LNCAP (cell line): ENCODE measurements around the gene ZBTB16.

Experiments used
- CTCF ChIP-seq: fragments of 450-650 bp; IDR thresholded peaks from 2 replicates; pipeline ENCODE4 v1.5.1; 2017; ENCODE audit warnings: mild to moderate bottlenecking

Gene ZBTB16

GRCh38 chr11:114256967-114257286 is 197.4 kb downstream of the ZBTB16 start:
- TF ChIP-seq CTCF, result no peak

GRCh38 chr11:114257621-114258558 is 198.4 kb downstream of the ZBTB16 start:
- no peak; the same call in 1 of the 2 replicates for TF ChIP-seq CTCF

- TF ChIP-seq CTCF, result no peak
These were observed 199.2 kb downstream of the ZBTB16 start for GRCh38 chr11:114258696-114259095.

DNA sequence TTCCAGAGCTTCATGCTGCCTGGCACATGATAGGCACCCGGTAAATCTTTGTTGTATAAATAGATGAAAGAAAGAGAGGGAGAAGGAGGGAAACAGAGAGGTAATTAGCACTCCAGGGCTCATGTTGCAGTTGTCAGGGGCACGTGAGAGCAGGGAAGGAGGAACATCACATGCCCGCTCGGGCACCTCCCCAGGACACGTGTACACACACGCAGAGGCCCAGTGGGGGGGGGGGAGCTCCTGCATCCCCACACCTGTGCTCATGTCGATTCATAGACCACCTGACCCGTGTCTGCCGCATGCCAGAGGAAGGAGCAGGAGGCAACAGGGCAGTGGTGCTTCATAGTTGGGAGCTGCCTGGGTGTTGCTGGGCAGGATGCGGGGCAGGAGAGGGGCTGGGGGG is 199.6 kb downstream of the ZBTB16 start:
- no peak for TF ChIP-seq CTCF

DNA sequence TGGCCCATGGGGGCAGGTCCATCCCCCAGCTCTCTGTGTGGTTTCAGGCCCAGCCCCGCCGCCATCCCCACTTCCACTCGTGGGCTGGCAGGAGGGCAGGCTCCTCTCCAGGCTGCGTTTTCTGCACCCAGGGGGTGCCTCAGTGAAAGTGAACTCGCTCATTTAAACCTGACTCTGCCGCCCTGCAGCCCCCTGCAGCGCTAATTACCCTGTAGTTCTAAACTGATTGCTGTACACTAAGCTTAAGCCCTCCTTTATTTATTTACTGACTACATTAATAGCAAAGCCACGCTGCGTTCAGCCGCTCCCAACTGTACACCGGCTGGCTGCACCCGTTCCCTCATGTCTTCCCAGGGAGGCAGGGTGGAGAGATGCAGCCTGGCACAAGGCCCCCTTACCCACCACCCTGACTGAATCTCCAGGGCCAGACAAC is 200.1 kb downstream of the ZBTB16 start:
- no peak for TF ChIP-seq CTCF

- TF ChIP-seq CTCF, result no peak
These were observed 200.6 kb downstream of the ZBTB16 start for GRCh38 chr11:114260077-114260476.

DNA sequence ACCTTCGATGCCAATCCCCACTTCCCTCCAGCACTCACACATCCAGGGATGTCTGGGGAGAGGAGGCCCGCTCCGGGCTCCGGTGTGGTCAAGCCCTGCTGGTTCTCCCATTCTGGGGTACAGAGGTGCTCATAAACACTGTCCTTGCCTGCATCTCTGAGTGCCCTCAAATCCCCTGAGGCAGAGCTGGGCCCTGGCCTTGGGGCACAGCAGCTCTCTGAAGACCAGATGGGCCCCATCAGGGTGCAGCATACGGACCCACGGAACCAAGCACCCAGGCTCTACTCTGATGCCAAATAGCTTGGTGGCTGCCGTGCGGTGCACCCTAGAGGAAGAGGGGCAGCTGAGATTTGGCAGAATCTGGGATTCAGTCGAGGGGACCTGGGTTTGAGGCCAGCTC is 201.0 kb downstream of the ZBTB16 start:
- TF ChIP-seq CTCF, result no peak
